Adrenal gland (tissue), 12 donors: Measurements from ENCODE around the gene ABI1. TPM values are rescaled to one million over a fixed set of nuclear protein-coding genes. Genes with fewer than 3 reads are reported as not detected.

Source experiments
- DNase-seq, 7 donors: peaks; one replicate each; pipeline ENCODE4 v3.0.0-alpha.2; 2019 to 2020
- H3K27ac ChIP-seq, 5 donors: fragments of 200-600 bp; sonication (generic) in 4 of 5; 1 replicate in 3 of 5; 2 replicates in 2 of 5; pipeline versions ENCODE4 v1.5.1 to v1.8.0; 2016 to 2020; ENCODE audit warnings: mild to moderate bottlenecking in 1 of 5
- H3K27me3 ChIP-seq: fragments of 200-600 bp; 2 replicates; pipeline ENCODE4 v1.8.0; 2021
- H3K36me3 ChIP-seq, 2 donors: fragments of 200-600 bp; replicated peaks in 1 of 2; 1 replicate in 1 of 2; 2 replicates in 1 of 2; pipeline versions ENCODE4 v1.5.1 to v1.8.0; 2018 to 2022
- H3K4me1 ChIP-seq, 2 donors: fragments of 200-600 bp; replicated peaks in 1 of 2; 1 replicate in 1 of 2; 2 replicates in 1 of 2; pipeline versions ENCODE4 v1.5.1 to v1.8.0; 2018 to 2021
- H3K4me3 ChIP-seq, 4 donors: fragments of 200-600 bp; sonication (generic) in 3 of 4; one replicate each; pipeline ENCODE4 v1.5.1; 2016 to 2018
- H3K9me3 ChIP-seq, 3 donors: fragments of 200-600 bp; sonication (generic) in 1 of 3; replicated peaks in 1 of 3; 1 replicate in 2 of 3; 2 replicates in 1 of 3; pipeline versions ENCODE4 v1.5.1 to v1.8.0; 2016 to 2021
- POLR2A ChIP-seq, 2 donors: fragments of 450-650 bp; IDR thresholded peaks; one replicate each; pipeline ENCODE4 v1.6.1; 2017; ENCODE audit warnings: antibody characterized with exemption in 2 of 2, mild to moderate bottlenecking in 2 of 2, moderate library complexity in 1 of 2
- WGBS, 4 donors: extraction: QIAGEN DNeasy Blood & Tissue Kit in 2 of 4; methylation state at CpG; one replicate each; pipeline versions ENCODE4 v1.1.5 to v1.1.7; 2013 to 2017; 5-methylcytosine and 5-hydroxymethylcytosine counted together
- intact Hi-C, 2 donors: fragments of 100-400 bp; cut with DNase I; formaldehyde crosslinking; loops; one replicate each; pipeline versions ENCODE4 v1.14.1 to v1.15.0; 2022 to 2023
- polyA plus RNA-seq, 3 donors: library from polyadenylated mRNA; stranded (reverse); fragments of 200-250 nt in 2 of 3; fragments of 350-450 nt in 1 of 3; fragmentation: Illumina TruSeq in 1 of 3; extraction: RNeasy Lipid Tissue Mini Kit (QIAGEN cat#74804) in 1 of 3; gene quantifications; one replicate each; pipeline ENCODE4 v1.2.3, GENCODE V29; 2013 to 2014
- total RNA-seq, 9 donors: library from RNA; depleted of rRNA in 4 of 9; stranded (reverse); fragments of >200 nt in 4 of 9; fragments of 120-200 nt in 1 of 9; fragmentation: NEBNext Ultra II Directional in 1 of 9; extraction: Animal tissue kit (Norgen Biotek cat#: 25700) in 1 of 9; gene quantifications; one replicate each; pipeline versions ENCODE4 v1.1.0 to v1.2.4, GENCODE V29; 2013 to 2023
- TF ChIP-seq, protein P1 (sequence below), 6 experiments: fragments of 450-650 bp in 4 of 6; fragments of 200-600 bp in 2 of 6; sonication (generic) in 1 of 6; IDR thresholded peaks; 1 replicate in 5 of 6; 2 replicates in 1 of 6; pipeline versions ENCODE4 v1.5.1 to v1.8.0; 2016 to 2021; ENCODE audit warnings: antibody characterized with exemption in 6 of 6, mild to moderate bottlenecking in 2 of 6, moderate library complexity in 1 of 6
- donor health status: healthy with polysubstance abuse.
- donor health status: Bipolar disorder and iron deficiency.
- donor health status: DM: yes; HTN: yes; CAD: no.
- donor health status: DM: no; HTN: no; CAD: no.
- donor health status: DM: no; HTN: no; CAD: no.
- donor health status: DM: yes; HTN: yes; CAD: no.

Gene ABI1
- total and polyA plus RNA-seq, 12 donors = 13.3 to 38.9 (median 31.1) TPM

DNA sequence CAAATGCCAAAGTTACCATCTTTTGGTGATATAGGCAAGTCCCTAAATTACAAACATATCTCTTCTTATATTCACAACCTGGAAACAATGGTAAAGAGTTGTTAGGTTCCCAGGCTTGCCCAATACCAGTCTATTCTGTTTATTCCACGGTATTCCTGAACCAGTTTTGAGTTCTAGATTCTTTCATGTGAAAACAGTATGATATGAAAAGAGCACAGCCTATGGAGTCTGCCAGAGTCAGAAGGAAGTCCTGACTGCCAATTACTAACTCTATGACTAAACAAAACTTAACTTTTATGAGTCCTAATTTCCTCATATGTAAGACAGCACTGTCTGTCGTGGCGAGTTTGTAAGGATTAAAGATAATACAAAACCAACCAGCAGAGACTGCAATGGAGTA is 5.6 kb downstream of the ABI1 start:
- no peaks in the 10 kb centered on the region for H3K36me3 ChIP-seq
- intact Hi-C loops = loop anchor here in 1 of 2 donors (10.0 kb wide), 1 partner anchor 70 kb away; no protein-coding TSS in a partner anchor
- H3K4me3 ChIP-seq = no peak overlapping the region
- WGBS, 4 donors = 61 to 74% (median 70%) methylated on average over 3 of the region's 3 CpGs
- H3K9me3 ChIP-seq = no peaks in the 10 kb centered on the region
- H3K27me3 ChIP-seq = no peaks in the 10 kb centered on the region
- no peak overlapping the region for H3K27ac ChIP-seq
- TF ChIP-seq POLR2A (IDR thresholded peaks at IDR 0.05) = no peak
- TF ChIP-seq, protein P1, sequence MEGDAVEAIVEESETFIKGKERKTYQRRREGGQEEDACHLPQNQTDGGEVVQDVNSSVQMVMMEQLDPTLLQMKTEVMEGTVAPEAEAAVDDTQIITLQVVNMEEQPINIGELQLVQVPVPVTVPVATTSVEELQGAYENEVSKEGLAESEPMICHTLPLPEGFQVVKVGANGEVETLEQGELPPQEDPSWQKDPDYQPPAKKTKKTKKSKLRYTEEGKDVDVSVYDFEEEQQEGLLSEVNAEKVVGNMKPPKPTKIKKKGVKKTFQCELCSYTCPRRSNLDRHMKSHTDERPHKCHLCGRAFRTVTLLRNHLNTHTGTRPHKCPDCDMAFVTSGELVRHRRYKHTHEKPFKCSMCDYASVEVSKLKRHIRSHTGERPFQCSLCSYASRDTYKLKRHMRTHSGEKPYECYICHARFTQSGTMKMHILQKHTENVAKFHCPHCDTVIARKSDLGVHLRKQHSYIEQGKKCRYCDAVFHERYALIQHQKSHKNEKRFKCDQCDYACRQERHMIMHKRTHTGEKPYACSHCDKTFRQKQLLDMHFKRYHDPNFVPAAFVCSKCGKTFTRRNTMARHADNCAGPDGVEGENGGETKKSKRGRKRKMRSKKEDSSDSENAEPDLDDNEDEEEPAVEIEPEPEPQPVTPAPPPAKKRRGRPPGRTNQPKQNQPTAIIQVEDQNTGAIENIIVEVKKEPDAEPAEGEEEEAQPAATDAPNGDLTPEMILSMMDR (IDR thresholded peaks at IDR 0.05) = no peak
- DNase-seq = no peak
- H3K4me1 ChIP-seq = peaks cover 6 to 37% of the 10 kb centered on the region in 2 donors

DNA sequence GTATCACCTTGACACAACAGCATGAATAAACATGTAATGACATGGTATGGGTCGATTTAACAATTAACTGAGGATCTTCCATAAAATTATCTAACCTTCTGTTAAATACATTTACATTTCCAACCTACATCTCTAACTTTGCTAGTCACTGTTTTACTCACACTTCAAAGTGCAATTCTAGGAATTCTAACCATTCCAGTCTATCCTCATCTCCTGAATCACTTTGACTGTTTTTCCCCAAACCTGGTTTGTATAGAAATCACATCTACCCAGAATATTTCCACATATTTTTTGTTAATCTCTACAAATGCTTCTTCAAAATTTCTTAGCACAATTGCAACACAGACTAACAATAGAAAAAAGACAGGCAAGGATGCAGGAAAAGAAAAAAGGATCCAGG is 6.2 kb downstream of the ABI1 start:
- no peak for DNase-seq
- H3K36me3 ChIP-seq = no peaks in the 10 kb centered on the region
- no peak for TF ChIP-seq POLR2A (IDR thresholded peaks at IDR 0.05)
- TF ChIP-seq, protein P1 (IDR thresholded peaks at IDR 0.05) = no peak
- H3K27ac ChIP-seq = no peak overlapping the region
- no peaks in the 10 kb centered on the region for H3K27me3 ChIP-seq
- intact Hi-C loops = loop anchor here in 1 of 2 donors (10.0 kb wide), 1 partner anchor 70 kb away; no protein-coding TSS in a partner anchor
- 49 to 76% (median 54%) methylated on average over 1 of the region's 1 CpG for WGBS, 4 donors
- H3K4me3 ChIP-seq = no peak overlapping the region
- no peaks in the 10 kb centered on the region for H3K9me3 ChIP-seq
- peaks cover 6 to 37% of the 10 kb centered on the region in 2 donors for H3K4me1 ChIP-seq

- Histone ChIP-seq H3K27me3 (no peaks in the 10 kb centered on the region), H3K9me3 (no peaks in the 10 kb centered on the region), H3K36me3 (no peaks in the 10 kb centered on the region), H3K4me3 (no peak overlapping the region), H3K27ac (no peak overlapping the region), H3K4me1 (peaks cover 0 to 23% of the 10 kb centered on the region in 2 donors)
- no peak for TF ChIP-seq POLR2A (IDR thresholded peaks at IDR 0.05)
- TF ChIP-seq, protein P1 (IDR thresholded peaks at IDR 0.05) = no peak
- intact Hi-C loops = no loop called here
- 60 to 81% (median 76%) methylated on average over 5 of the region's 5 CpGs for WGBS, 4 donors
- no peak for DNase-seq
Observed at GRCh38 chr10:26844396-26844975, 16.3 kb downstream of the ABI1 start.

GRCh38 chr10:26843736-26844135 is 17.0 kb downstream of the ABI1 start:
- no peaks in the 10 kb centered on the region for H3K9me3 ChIP-seq
- TF ChIP-seq, protein P1 (IDR thresholded peaks at IDR 0.05) = no peak
- no peak for TF ChIP-seq POLR2A (IDR thresholded peaks at IDR 0.05)
- H3K27me3 ChIP-seq = no peaks in the 10 kb centered on the region
- H3K36me3 ChIP-seq = no peaks in the 10 kb centered on the region
- H3K4me1 ChIP-seq = peaks cover 0 to 23% of the 10 kb centered on the region in 2 donors
- H3K4me3 ChIP-seq = no peak overlapping the region
- DNase-seq = no peak
- H3K27ac ChIP-seq = no peak overlapping the region
- intact Hi-C loops = no loop called here
- 59 to 77% (median 70%) methylated on average over 3 of the region's 3 CpGs for WGBS, 4 donors
